GM12875 (cell line): Measurements from ENCODE around the gene CPT1A.

ENCODE experiments used
- H3K4me3 ChIP-seq: one replicate; pipeline ENCODE4 v1.5.1; 2011; ENCODE audit warnings: low read depth, low read length, control low read depth
- CTCF ChIP-seq: IDR thresholded peaks from 2 replicates; pipeline ENCODE4 v1.5.1; 2011; ENCODE audit warnings: low read depth, mild to moderate bottlenecking, control low read depth, inconsistent platforms, low read length, moderate library complexity, borderline replicate concordance; ENCODE audit not compliant: insufficient read depth

Gene CPT1A

GRCh38 chr11:68878022-68878421 lies 36.3 kb upstream of the CPT1A start:
- TF ChIP-seq CTCF: no peak
- no peak overlapping the region for H3K4me3 ChIP-seq

- no peak overlapping the region for H3K4me3 ChIP-seq
- TF ChIP-seq CTCF: no peak
These were observed 30.7 kb upstream of the CPT1A start for GRCh38 chr11:68872216-68873003.

- no peak overlapping the region for H3K4me3 ChIP-seq
- no peak for TF ChIP-seq CTCF
These were observed 28.8 kb upstream of the CPT1A start for GRCh38 chr11:68870470-68870869.

- no peak overlapping the region for H3K4me3 ChIP-seq
- no peak for TF ChIP-seq CTCF
These were observed 26.6 kb upstream of the CPT1A start for GRCh38 chr11:68868221-68868835.

- TF ChIP-seq CTCF: no peak
These were observed 25.4 kb upstream of the CPT1A start for GRCh38 chr11:68867066-68867465.

GRCh38 chr11:68865241-68865640 lies 23.5 kb upstream of the CPT1A start:
- TF ChIP-seq CTCF: no peak
- no peak overlapping the region for H3K4me3 ChIP-seq

More at GRCh38 chr11:68867066-68867465, 25.4 kb upstream of the CPT1A start:
- no peak overlapping the region for H3K4me3 ChIP-seq

- H3K4me3 ChIP-seq: no peak overlapping the region
- TF ChIP-seq CTCF: no peak
These were observed 22.0 kb upstream of the CPT1A start for GRCh38 chr11:68863553-68864265.
